HG03469 (cell line): ENCODE measurements around the gene COL17A1.
A peak's percentile ranks its signal among the peaks of the same experiment; 100 is the strongest.

Experiments used
- ATAC-seq: cut with Tn5 transposase; IDR thresholded peaks from one replicate; pipeline ENCODE4 v1.9.1; 2021; ENCODE audit warnings: mild to moderate bottlenecking, moderate library complexity, moderate number of reproducible peaks; ENCODE audit not compliant: unreplicated experiment

The COL17A1 gene

GRCh38 chr10:103995134-103995533 is 90.5 kb downstream of the COL17A1 start:
- ATAC-seq = no peak

- no peak for ATAC-seq
Measured at GRCh38 chr10:103991393-103992128, 94.1 kb downstream of the COL17A1 start.

GRCh38 chr10:103990531-103990930 is 95.1 kb downstream of the COL17A1 start:
- ATAC-seq = no peak

GRCh38 chr10:103990121-103990520 is 95.6 kb downstream of the COL17A1 start:
- ATAC-seq = no peak

GRCh38 chr10:103986360-103986759 is 99.3 kb downstream of the COL17A1 start:
- ATAC-seq = no peak

GRCh38 chr10:103985726-103986125 is 100.0 kb downstream of the COL17A1 start:
- no peak for ATAC-seq

GRCh38 chr10:103983367-103983911 is 102.2 kb downstream of the COL17A1 start:
- ATAC-seq = peak; percentile 75

- ATAC-seq = no peak
Measured at GRCh38 chr10:103982639-103983038, 103.0 kb downstream of the COL17A1 start.
